H1 (cell line): ENCODE measurements around the gene SUPT7L. TPM values are rescaled to one million over a fixed set of nuclear protein-coding genes. Genes with fewer than 3 reads are reported as not detected.

Experiments
- CTCF ChIA-PET: fragments of 300-600 bp; sonication (Branson Sonifier 250); formaldehyde crosslinking; loops from one replicate; lab custom pipeline; 2021; ENCODE audit not compliant: partially characterized antibody; lab: Charles Lee
- POLR2A ChIA-PET: fragments of 300-600 bp; sonication (Branson Sonifier 250); formaldehyde crosslinking; loops from one replicate; lab custom pipeline; 2021; ENCODE audit warnings: inconsistent platforms; ENCODE audit not compliant: partially characterized antibody; lab: Charles Lee
- DNase-seq, 2 experiments: peaks; one replicate each; pipeline versions ENCODE4 v3.0.0 to v3.0.0-alpha.2; 2010 to 2022; ENCODE audit warnings: low spot score in 2 of 2, low read depth in 1 of 2, mixed read lengths in 1 of 2
- FAIRE-seq: peaks from 2 replicates; lab custom pipeline; 2011; peaks lifted over from hg19 to GRCh38; lab: Jason Lieb, UNC
- H2AFZ ChIP-seq: 2 replicates; pipeline ENCODE4 v1.8.1; 2012; ENCODE audit warnings: low read length, inconsistent platforms
- H2AK5ac ChIP-seq: 2 replicates; pipeline ENCODE4 v1.6.1; 2013; ENCODE audit warnings: low read depth, low read length
- H2BK120ac ChIP-seq: replicated peaks from 2 replicates; pipeline ENCODE3; 2013; ENCODE audit warnings: low read depth, low read length, inconsistent platforms
- H2BK12ac ChIP-seq: 2 replicates; pipeline ENCODE4 v1.6.1; 2013; ENCODE audit warnings: low read depth, low read length
- H2BK15ac ChIP-seq: 2 replicates; pipeline ENCODE4 v1.6.1; 2013; ENCODE audit warnings: low read length
- H2BK20ac ChIP-seq: 2 replicates; pipeline ENCODE4 v1.6.1; 2013; ENCODE audit warnings: low read length
- H2BK5ac ChIP-seq: 2 replicates; pipeline ENCODE4 v1.6.1; 2013; ENCODE audit warnings: low read depth, low read length
- H3K14ac ChIP-seq: 2 replicates; pipeline ENCODE4 v1.6.1; 2013; ENCODE audit warnings: inconsistent platforms; ENCODE audit not compliant: insufficient read length
- H3K18ac ChIP-seq: 2 replicates; pipeline ENCODE4 v1.6.1; 2013; ENCODE audit warnings: low read length; ENCODE audit errors: extremely low read depth
- H3K23ac ChIP-seq: 2 replicates; pipeline ENCODE4 v1.6.1; 2013; ENCODE audit warnings: inconsistent platforms; ENCODE audit not compliant: insufficient read length
- H3K23me2 ChIP-seq: 2 replicates; pipeline ENCODE4 v1.6.1; 2013; ENCODE audit warnings: low read depth, low read length
- H3K27ac ChIP-seq: 2 replicates; pipeline ENCODE4 v1.6.1; 2011; ENCODE audit warnings: low read depth, low read length, inconsistent platforms
- H3K27me3 ChIP-seq, 4 experiments: replicated peaks in 1 of 4; 1 replicate in 1 of 4; 2 replicates in 3 of 4; pipeline versions ENCODE4 v1.6.1 to v1.8.1; 2011 to 2013; ENCODE audit warnings: low read length in 3 of 4, mild to moderate bottlenecking in 3 of 4, inconsistent platforms in 2 of 4, mixed read lengths in 2 of 4, moderate library complexity in 1 of 4; ENCODE audit not compliant: control insufficient read depth in 3 of 4, insufficient read depth in 3 of 4; ENCODE audit errors: extremely low read depth in 1 of 4
- H3K36me3 ChIP-seq, 4 experiments: 2 replicates each; pipeline versions ENCODE4 v1.6.1 to v1.8.1; 2011 to 2013; ENCODE audit warnings: mild to moderate bottlenecking in 4 of 4, low read length in 3 of 4, moderate library complexity in 2 of 4, control low read depth in 1 of 4, inconsistent platforms in 1 of 4; ENCODE audit not compliant: insufficient read depth in 4 of 4, control insufficient read depth in 2 of 4
- H3K4ac ChIP-seq: replicated peaks from 2 replicates; pipeline ENCODE3; 2013; ENCODE audit warnings: low read length, low read depth, mixed read lengths, inconsistent platforms; ENCODE audit not compliant: insufficient read length
- H3K4me1 ChIP-seq, 4 experiments: replicated peaks in 1 of 4; 1 replicate in 1 of 4; 2 replicates in 3 of 4; pipeline versions ENCODE4 v1.6.1 to v1.8.1; 2011 to 2013; ENCODE audit warnings: low read length in 3 of 4, inconsistent platforms in 2 of 4, mixed read lengths in 1 of 4; ENCODE audit not compliant: insufficient read depth in 4 of 4, control insufficient read depth in 3 of 4
- H3K4me2 ChIP-seq, 2 experiments: 2 replicates each; pipeline versions ENCODE4 v1.6.1 to v1.8.1; 2011 to 2013; ENCODE audit warnings: low read depth in 2 of 2, low read length in 2 of 2, control low read depth in 1 of 2, inconsistent platforms in 1 of 2, mild to moderate bottlenecking in 1 of 2; ENCODE audit not compliant: insufficient read depth in 1 of 2
- H3K4me3 ChIP-seq, 4 experiments: fragments of 200-600, 300-600 bp in 1 of 4; sonication (generic), shearing (Covaris generic), sonication (Bioruptor Twin) in 1 of 4; 2 replicates each; pipeline versions ENCODE4 v1.5.1 to v1.8.1; 2011 to 2016; ENCODE audit warnings: low read length in 4 of 4, low read depth in 3 of 4, control low read depth in 2 of 4, inconsistent platforms in 2 of 4, mild to moderate bottlenecking in 2 of 4, mixed read lengths in 1 of 4, moderate library complexity in 1 of 4; ENCODE audit not compliant: insufficient read depth in 2 of 4; ENCODE audit errors: extremely low read depth in 1 of 4
- H3K56ac ChIP-seq: replicated peaks from 2 replicates; pipeline ENCODE3; 2013; ENCODE audit warnings: low read depth, mild to moderate bottlenecking, mixed read lengths, low read length, inconsistent platforms; ENCODE audit not compliant: insufficient read length
- H3K79me1 ChIP-seq: 2 replicates; pipeline ENCODE4 v1.6.1; 2013; ENCODE audit warnings: low read depth, low read length, control low read depth
- H3K79me2 ChIP-seq, 2 experiments: 2 replicates each; pipeline versions ENCODE4 v1.6.1 to v1.8.1; 2012 to 2013; ENCODE audit warnings: low read length in 2 of 2, mild to moderate bottlenecking in 2 of 2, inconsistent platforms in 1 of 2; ENCODE audit not compliant: insufficient read depth in 2 of 2, control insufficient read depth in 1 of 2
- H3K9ac ChIP-seq, 4 experiments: replicated peaks in 1 of 4; 1 replicate in 1 of 4; 2 replicates in 3 of 4; pipeline versions ENCODE4 v1.6.1 to v1.8.1; 2011 to 2013; ENCODE audit warnings: low read depth in 3 of 4, low read length in 3 of 4, control low read depth in 2 of 4, mild to moderate bottlenecking in 2 of 4, moderate library complexity in 2 of 4, inconsistent platforms in 1 of 4; ENCODE audit errors: extremely low read depth in 1 of 4
- H3K9me3 ChIP-seq, 2 experiments: 2 replicates each; pipeline versions ENCODE4 v1.6.1 to v1.8.1; 2012 to 2013; ENCODE audit warnings: mild to moderate bottlenecking in 2 of 2, moderate library complexity in 2 of 2, control low read depth in 1 of 2, inconsistent platforms in 1 of 2, low read depth in 1 of 2, low read length in 1 of 2, mixed read lengths in 1 of 2; ENCODE audit not compliant: insufficient read depth in 2 of 2
- H4K20me1 ChIP-seq, 2 experiments: replicated peaks in 1 of 2; 2 replicates each; pipeline versions ENCODE3 to v1.8.1; 2011 to 2013; ENCODE audit warnings: inconsistent platforms in 2 of 2, low read length in 2 of 2, mild to moderate bottlenecking in 1 of 2; ENCODE audit not compliant: insufficient read depth in 2 of 2, control insufficient read depth in 1 of 2
- H4K5ac ChIP-seq: 2 replicates; pipeline ENCODE4 v1.6.1; 2013; ENCODE audit warnings: low read length, low read depth, mixed read lengths, inconsistent platforms; ENCODE audit not compliant: insufficient read length
- H4K8ac ChIP-seq: 2 replicates; pipeline ENCODE4 v1.8.0; 2013; ENCODE audit warnings: mild to moderate bottlenecking, moderate library complexity, low read length, inconsistent platforms; ENCODE audit not compliant: insufficient read depth; ENCODE audit errors: extremely low read depth
- H4K91ac ChIP-seq: replicated peaks from 2 replicates; pipeline ENCODE3; 2013; ENCODE audit warnings: low read length, mixed read lengths, inconsistent platforms; ENCODE audit not compliant: insufficient read length
- CBX5 ChIP-seq: fragments of 300-800, 300-1000 bp; sonication (generic); IDR thresholded peaks from 2 replicates; pipeline ENCODE4 v1.7.1; 2016; ENCODE audit warnings: antibody characterized with exemption, low read length, low read depth
- POLR2AphosphoS5 ChIP-seq: IDR thresholded peaks from 2 replicates; pipeline ENCODE4 v1.6.1; 2011; ENCODE audit warnings: low read depth, low read length
- RAD21 ChIP-seq, 2 experiments: IDR thresholded peaks in 1 of 2; conservative IDR thresholded peaks in 1 of 2; 2 replicates each; pipeline ENCODE4 v1.6.1; 2011; ENCODE audit warnings: low read depth in 2 of 2, low read length in 2 of 2, improper control_type of control experiment in 1 of 2, inconsistent platforms in 1 of 2, mild to moderate bottlenecking in 1 of 2, moderate library complexity in 1 of 2
- WGBS, 2 experiments: shearing (Covaris generic) in 1 of 2; methylation state at CpG; one replicate each; pipeline versions ENCODE4 v1.1.6 to v1.1.7; 2013 to 2015; ENCODE audit warnings: low lambda C conversion rate in 2 of 2, mixed read lengths in 2 of 2, inconsistent platforms in 1 of 2, low coverage in 1 of 2, missing lambda C conversion rate in 1 of 2; ENCODE audit not compliant: insufficient replicate concordance in 2 of 2, insufficient coverage in 1 of 2, insufficient read length in 1 of 2; ENCODE audit errors: extremely low coverage in 1 of 2, missing lambda C conversion rate in 1 of 2; 5-methylcytosine and 5-hydroxymethylcytosine counted together
- polyA plus RNA-seq, 7 experiments: library from polyadenylated mRNA; depleted of rRNA in 3 of 7; stranded (reverse) in 5 of 7; unstranded in 2 of 7; fragments of >200 nt in 5 of 7; fragments of 200-250 nt in 2 of 7; gene quantifications; 1 replicate in 5 of 7; 2 replicates in 1 of 7; 4 replicates in 1 of 7; pipeline versions ENCODE4 v1.2.1 to v1.2.3, GENCODE V29; 2011 to 2013; ENCODE audit warnings: missing spikeins in 2 of 7, mixed read lengths in 2 of 7
- total RNA-seq: library from RNA; stranded (reverse); fragmentation: NEBNext Ultra II Directional; extraction: Animal tissue kit (Norgen Biotek cat#: 25700); gene quantifications from 2 replicates; pipeline ENCODE4 v1.2.1, GENCODE V29; 2021
- TF ChIP-seq, protein P1 (sequence below): IDR thresholded peaks from 2 replicates; pipeline ENCODE4 v1.6.1; 2012; ENCODE audit warnings: inconsistent platforms
- TF ChIP-seq, protein P2 (sequence below): IDR thresholded peaks from 2 replicates; pipeline ENCODE4 v1.6.1; 2011; ENCODE audit warnings: low read length, improper control_type of control experiment

SUPT7L gene
- total and polyA plus RNA-seq, 2 of the 8 experiments (the other 6 are each of a cell fraction or from before 2014, with no cell fraction given), result 22.2 to 26.6 TPM

- Histone ChIP-seq H3K18ac (no peak overlapping the region), H3K79me2 (no peaks in the 10 kb centered on the region), H3K9ac (no peak overlapping the region), H2BK20ac (no peak overlapping the region), H3K4me3 (no peak overlapping the region), H2BK120ac (no peak overlapping the region), H3K36me3 (no peaks in the 10 kb centered on the region), H2BK15ac (no peak overlapping the region), H3K27me3 (no peaks in the 10 kb centered on the region), H4K91ac (no peak overlapping the region), H3K4me2 (no peak overlapping the region), H3K14ac (no peak overlapping the region), H3K23ac (no peak overlapping the region), H3K27ac (no peak overlapping the region), H4K5ac (no peak overlapping the region), H3K23me2 (no peaks in the 10 kb centered on the region), H4K20me1 (no peaks in the 10 kb centered on the region), H3K4ac (no peak overlapping the region), H2BK5ac (no peak overlapping the region), H3K9me3 (no peaks in the 10 kb centered on the region), H3K4me1 (peaks cover 0 to 3% (median 0%) of the 10 kb centered on the region in 4 experiments; a peak in 2 of 7 replicates), H3K79me1 (no peaks in the 10 kb centered on the region), H4K8ac (no peak overlapping the region), H2AK5ac (no peak overlapping the region), H3K56ac (no peak overlapping the region), H2BK12ac (no peak overlapping the region), H2AFZ (no peak overlapping the region)
- POLR2A ChIA-PET, result interaction anchor here (1.0 to 2.6 kb wide), 3 partner anchors 8 to 80 kb away, joined by 3 to 11 read pairs (median 4); partner anchors contain the start of gene CCDC121
- no peak for FAIRE-seq
- TF ChIP-seq, protein P1, sequence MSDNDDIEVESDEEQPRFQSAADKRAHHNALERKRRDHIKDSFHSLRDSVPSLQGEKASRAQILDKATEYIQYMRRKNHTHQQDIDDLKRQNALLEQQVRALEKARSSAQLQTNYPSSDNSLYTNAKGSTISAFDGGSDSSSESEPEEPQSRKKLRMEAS, result no peak
- TF ChIP-seq CBX5, result no peak
- no peak for TF ChIP-seq POLR2AphosphoS5
- TF ChIP-seq RAD21 (IDR thresholded peaks at IDR 0.05 in 1 of 2, conservative IDR thresholded peaks at IDR 0.05 in 1 of 2; ENCODE audit: low read depth in 2 of 2, low read length in 2 of 2), result no peak
- TF ChIP-seq, protein P2, sequence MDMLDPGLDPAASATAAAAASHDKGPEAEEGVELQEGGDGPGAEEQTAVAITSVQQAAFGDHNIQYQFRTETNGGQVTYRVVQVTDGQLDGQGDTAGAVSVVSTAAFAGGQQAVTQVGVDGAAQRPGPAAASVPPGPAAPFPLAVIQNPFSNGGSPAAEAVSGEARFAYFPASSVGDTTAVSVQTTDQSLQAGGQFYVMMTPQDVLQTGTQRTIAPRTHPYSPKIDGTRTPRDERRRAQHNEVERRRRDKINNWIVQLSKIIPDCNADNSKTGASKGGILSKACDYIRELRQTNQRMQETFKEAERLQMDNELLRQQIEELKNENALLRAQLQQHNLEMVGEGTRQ, result no peak
- no peak for DNase-seq
- CTCF ChIA-PET, result interaction anchor here (1.2 to 3.3 kb wide), 2 partner anchors 15 to 137 kb away, joined by 3 to 18 read pairs; no protein-coding TSS in a partner anchor
- 95% methylated on average over 3 of the region's 3 CpGs; no CpG with 5 or more reads in 1 of the 2 experiments for WGBS, 2 experiments
Observed at GRCh38 chr2:27708666-27709065, 45.3 kb upstream of the SUPT7L start.
